ENCODE results near the gene LRRC28.
"Not testable (repeated sequence)": the region's sequence is repeated elsewhere in the genome, so short reads cannot be mapped to it uniquely, and the experiment has no call there.

Gene LRRC28

GRCh38 chr15:99345832-99346462, 94.7 kb downstream of the LRRC28 start:
- no peak for DNase-seq

GRCh38 chr15:99347574-99347973, 96.3 kb downstream of the LRRC28 start:
- no peak for DNase-seq

GRCh38 chr15:99348412-99348811, 97.1 kb downstream of the LRRC28 start:
- no peak for DNase-seq

GRCh38 chr15:99350408-99350807, 99.1 kb downstream of the LRRC28 start:
- no peak for DNase-seq

- no peak for DNase-seq
Observed at GRCh38 chr15:99359769-99360168, 108.5 kb downstream of the LRRC28 start.

GRCh38 chr15:99361545-99362185, 110.4 kb downstream of the LRRC28 start:
- DNase-seq, result no peak

- DNase-seq, result no peak
Observed at GRCh38 chr15:99365242-99365641, 114.0 kb downstream of the LRRC28 start.

GRCh38 chr15:99366013-99366412, 114.7 kb downstream of the LRRC28 start:
- no peak for DNase-seq

- no peak for DNase-seq
Observed at GRCh38 chr15:99368743-99369142, 117.5 kb downstream of the LRRC28 start.

- no peak for DNase-seq
Observed at GRCh38 chr15:99369196-99369595, 117.9 kb downstream of the LRRC28 start.

GRCh38 chr15:99371180-99372103, 120.2 kb downstream of the LRRC28 start:
- no peak for DNase-seq

GRCh38 chr15:99385005-99385669, 133.9 kb downstream of the LRRC28 start:
- no peak for DNase-seq

GRCh38 chr15:99385865-99386264, 134.6 kb downstream of the LRRC28 start:
- DNase-seq, result no peak

GRCh38 chr15:99386391-99386790, 135.1 kb downstream of the LRRC28 start:
- DNase-seq, result no peak

GRCh38 chr15:99387421-99388168, 136.3 kb downstream of the LRRC28 start:
- DNase-seq, result no peak

GRCh38 chr15:99390667-99391066, 139.4 kb downstream of the LRRC28 start:
- no peak for DNase-seq

- DNase-seq, result no peak
Observed at GRCh38 chr15:99393641-99394040, 142.4 kb downstream of the LRRC28 start.

GRCh38 chr15:99396375-99396774, 145.1 kb downstream of the LRRC28 start:
- DNase-seq, result no peak

GRCh38 chr15:99399061-99399460, 147.8 kb downstream of the LRRC28 start:
- no peak for DNase-seq

- DNase-seq, result no peak
Observed at GRCh38 chr15:99399618-99400017, 148.3 kb downstream of the LRRC28 start.

- DNase-seq, result not testable (repeated sequence)
Observed at GRCh38 chr15:99401216-99401615, 149.9 kb downstream of the LRRC28 start.

GRCh38 chr15:99402014-99402729, 150.9 kb downstream of the LRRC28 start:
- DNase-seq, result no peak
